ENCODE measurements around the gene CHN2.

The CHN2 gene

GRCh38 chr7:29276806-29277205, 82.2 kb downstream of the CHN2 start:
- Histone ChIP-seq H3K4me1 (no peaks in the 10 kb centered on the region), H3K27me3 (no peaks in the 10 kb centered on the region), H3K9me3 (no peaks in the 10 kb centered on the region; the same call in 1 of the 2 replicates), H3K36me3 (no peaks in the 10 kb centered on the region), H3K4me3 (ENCODE audit: low read depth, low read length) (no peak overlapping the region)
- no peak for TF ChIP-seq CTCF (IDR thresholded peaks at IDR 0.05; ENCODE audit: low read depth, low read length)
- no peak for DNase-seq

- no peaks in the 10 kb centered on the region for H3K36me3 ChIP-seq
- TF ChIP-seq CTCF (IDR thresholded peaks at IDR 0.05; ENCODE audit: low read depth, low read length), result no peak
Measured at GRCh38 chr7:29277436-29278215, 83.1 kb downstream of the CHN2 start.

GRCh38 chr7:29278337-29279069, 83.9 kb downstream of the CHN2 start:
- TF ChIP-seq CTCF (IDR thresholded peaks at IDR 0.05; ENCODE audit: low read depth, low read length), result no peak
- Histone ChIP-seq H3K4me1 (no peaks in the 10 kb centered on the region), H3K27me3 (no peaks in the 10 kb centered on the region), H3K9me3 (no peaks in the 10 kb centered on the region; the same call in 1 of the 2 replicates), H3K4me3 (ENCODE audit: low read depth, low read length) (no peak overlapping the region), H3K36me3 (no peaks in the 10 kb centered on the region)
- no peak for DNase-seq

More at GRCh38 chr7:29277436-29278215, 83.1 kb downstream of the CHN2 start:
- no peaks in the 10 kb centered on the region; the same call in 1 of the 2 replicates for H3K9me3 ChIP-seq
- H3K4me1 ChIP-seq, result no peaks in the 10 kb centered on the region
- no peak overlapping the region for H3K4me3 ChIP-seq (ENCODE audit: low read depth, low read length)
- no peaks in the 10 kb centered on the region for H3K27me3 ChIP-seq
- no peak for DNase-seq

GRCh38 chr7:29281782-29282541, 87.4 kb downstream of the CHN2 start:
- peak; percentile 41 for DNase-seq
- H3K36me3 ChIP-seq, result no peaks in the 10 kb centered on the region

GRCh38 chr7:29282819-29283414, 88.3 kb downstream of the CHN2 start:
- Histone ChIP-seq H3K4me3 (ENCODE audit: low read depth, low read length) (no peak overlapping the region), H3K9me3 (no peaks in the 10 kb centered on the region), H3K4me1 (no peaks in the 10 kb centered on the region), H3K36me3 (no peaks in the 10 kb centered on the region), H3K27me3 (no peaks in the 10 kb centered on the region)
- no peak for DNase-seq
- no peak for TF ChIP-seq CTCF (IDR thresholded peaks at IDR 0.05; ENCODE audit: low read depth, low read length)

More at GRCh38 chr7:29281782-29282541, 87.4 kb downstream of the CHN2 start:
- Histone ChIP-seq H3K27me3 (no peaks in the 10 kb centered on the region), H3K4me1 (no peaks in the 10 kb centered on the region), H3K4me3 (ENCODE audit: low read depth, low read length) (0 out of 2 replicates have a peak overlapping the region, but pooled peaks have one; percentile 11), H3K9me3 (no peaks in the 10 kb centered on the region)
- no peak for TF ChIP-seq CTCF (IDR thresholded peaks at IDR 0.05; ENCODE audit: low read depth, low read length)
